HG03139 (cell line): Measurements from ENCODE around the gene POLD2.

Experiments
- ATAC-seq: cut with Tn5 transposase; IDR thresholded peaks from one replicate; pipeline ENCODE4 v1.9.1; 2021; ENCODE audit not compliant: unreplicated experiment

Gene POLD2

DNA sequence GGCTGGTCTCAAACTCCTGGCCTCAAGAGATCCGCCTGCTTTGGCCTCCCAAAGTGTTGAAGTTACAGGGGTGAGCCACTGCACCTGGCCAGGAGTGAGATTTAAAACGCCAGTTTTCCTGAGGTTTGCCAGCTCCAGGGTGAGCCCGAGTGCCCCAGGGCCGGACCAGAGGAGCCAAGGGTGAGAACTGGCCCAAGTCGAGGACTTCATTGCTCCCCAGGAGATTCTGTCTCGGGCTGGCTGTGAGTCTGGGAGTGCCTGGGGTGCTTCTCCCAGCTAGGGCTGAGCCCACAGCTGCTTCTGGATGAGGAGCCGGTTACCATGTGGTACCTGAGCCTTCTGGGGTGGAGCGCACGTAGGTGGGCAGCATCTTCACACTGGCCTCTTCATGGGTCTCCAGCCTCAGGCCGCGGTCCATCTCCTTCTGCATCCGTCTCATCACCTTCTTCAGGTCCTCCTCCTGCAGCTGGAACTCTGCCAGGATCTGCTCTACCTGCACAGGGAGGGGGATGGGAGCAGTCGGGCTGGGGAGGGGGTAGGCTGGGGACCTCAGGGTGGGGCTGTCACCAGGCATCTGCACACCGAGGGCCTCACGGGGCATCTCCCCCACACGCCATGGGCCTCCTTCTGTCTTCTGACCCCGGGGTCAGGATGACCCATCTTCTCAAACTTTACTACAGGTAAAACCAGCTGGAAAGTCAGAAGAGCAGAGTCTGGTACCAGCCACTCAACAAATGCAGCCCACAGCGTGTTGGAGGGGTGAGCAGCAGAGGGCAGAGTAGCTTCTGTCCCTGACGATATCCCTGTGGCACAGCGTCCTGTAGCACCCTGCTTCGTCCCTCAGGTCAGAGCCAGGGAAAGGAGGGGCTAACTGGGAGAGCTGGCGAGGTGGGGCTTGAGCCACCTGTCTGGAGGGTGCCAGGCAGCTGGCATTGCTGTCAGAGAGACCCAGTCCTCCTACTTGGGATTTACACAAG is 29.9 kb upstream of the POLD2 start:
- no peak for ATAC-seq

DNA sequence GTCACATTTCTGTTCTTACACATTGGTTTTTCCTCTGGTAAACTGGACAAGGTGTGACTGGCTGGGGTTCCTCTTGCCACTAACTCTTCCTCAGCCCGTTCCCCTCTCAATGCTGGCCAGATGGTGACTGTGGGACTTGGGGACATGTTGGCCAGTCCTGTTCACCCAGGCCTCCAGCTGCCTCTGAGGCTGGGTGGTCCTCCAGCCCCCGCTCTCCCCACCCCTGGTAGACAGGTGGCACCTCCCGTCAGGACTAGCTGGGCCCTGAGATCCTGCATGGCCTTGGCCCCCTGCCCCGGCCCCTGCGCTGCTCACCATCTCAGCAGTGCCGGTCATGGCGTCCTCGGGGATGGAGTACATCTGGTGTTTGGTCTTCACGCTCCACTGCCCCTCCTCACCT is 28.6 kb upstream of the POLD2 start:
- no peak for ATAC-seq

DNA sequence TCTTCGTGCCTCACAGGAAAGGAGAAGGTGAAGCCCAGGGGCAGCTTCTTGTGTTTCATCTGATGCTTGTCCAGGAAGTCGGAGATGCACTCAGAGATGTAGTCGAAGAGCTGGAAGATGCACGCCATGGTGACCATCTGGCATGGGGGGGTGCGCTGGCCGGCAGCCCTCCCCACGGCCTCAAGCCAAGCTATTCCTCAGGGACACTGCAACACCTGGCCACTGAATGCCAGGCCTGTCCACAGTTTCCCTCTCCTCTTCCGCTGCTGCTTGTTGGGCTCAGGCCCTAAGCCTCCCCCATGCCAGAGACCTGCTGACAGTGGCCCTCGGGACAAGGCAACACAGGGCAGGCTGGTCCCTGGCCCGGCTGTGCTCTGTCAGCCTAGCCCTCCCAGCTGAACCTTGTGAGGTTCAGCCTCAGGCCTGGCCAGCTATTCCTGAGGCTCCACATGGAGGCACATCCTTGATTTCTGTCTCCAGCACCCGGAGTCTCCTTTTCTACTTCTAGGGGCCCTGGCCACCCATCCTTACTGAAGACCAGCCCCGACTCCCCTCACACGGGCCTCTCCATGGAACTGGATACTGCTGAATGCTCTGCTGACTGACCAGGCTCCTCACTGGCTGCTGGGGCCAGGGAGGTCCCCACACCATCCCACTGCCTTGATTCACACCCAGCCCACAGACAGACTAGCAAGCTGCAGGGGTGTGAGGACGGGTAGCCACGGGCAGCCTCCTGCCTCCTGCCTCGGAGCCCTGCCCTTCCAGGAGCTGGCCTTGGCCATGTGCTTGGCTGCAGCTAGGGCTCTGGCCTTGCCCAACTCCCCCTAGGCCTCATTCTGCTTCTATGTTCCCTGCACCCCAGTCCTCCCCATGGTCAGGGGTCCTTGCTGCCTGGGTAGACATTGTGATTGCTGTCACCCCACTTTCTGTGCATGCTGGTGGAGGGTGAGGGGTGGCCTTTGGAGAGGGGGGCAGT is 27.9 kb upstream of the POLD2 start:
- no peak for ATAC-seq

DNA sequence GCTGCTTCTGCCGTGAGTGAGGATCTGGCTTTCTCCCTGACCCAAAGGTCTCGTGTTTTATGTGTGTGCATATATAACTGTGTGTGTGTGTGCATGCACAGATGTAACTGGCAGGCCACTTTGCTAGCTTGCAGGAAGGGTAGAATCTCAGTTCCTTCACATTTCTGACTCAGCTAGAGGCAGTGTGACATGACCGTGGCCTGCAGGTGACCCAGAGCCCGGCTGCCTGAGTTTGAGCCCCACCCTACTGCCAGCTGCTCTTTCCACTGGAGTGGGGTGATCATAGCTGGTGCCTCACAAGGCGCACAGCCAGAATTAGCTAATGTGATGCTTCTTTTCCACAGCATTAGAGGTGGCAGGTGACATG is 27.1 kb upstream of the POLD2 start:
- no peak for ATAC-seq

DNA sequence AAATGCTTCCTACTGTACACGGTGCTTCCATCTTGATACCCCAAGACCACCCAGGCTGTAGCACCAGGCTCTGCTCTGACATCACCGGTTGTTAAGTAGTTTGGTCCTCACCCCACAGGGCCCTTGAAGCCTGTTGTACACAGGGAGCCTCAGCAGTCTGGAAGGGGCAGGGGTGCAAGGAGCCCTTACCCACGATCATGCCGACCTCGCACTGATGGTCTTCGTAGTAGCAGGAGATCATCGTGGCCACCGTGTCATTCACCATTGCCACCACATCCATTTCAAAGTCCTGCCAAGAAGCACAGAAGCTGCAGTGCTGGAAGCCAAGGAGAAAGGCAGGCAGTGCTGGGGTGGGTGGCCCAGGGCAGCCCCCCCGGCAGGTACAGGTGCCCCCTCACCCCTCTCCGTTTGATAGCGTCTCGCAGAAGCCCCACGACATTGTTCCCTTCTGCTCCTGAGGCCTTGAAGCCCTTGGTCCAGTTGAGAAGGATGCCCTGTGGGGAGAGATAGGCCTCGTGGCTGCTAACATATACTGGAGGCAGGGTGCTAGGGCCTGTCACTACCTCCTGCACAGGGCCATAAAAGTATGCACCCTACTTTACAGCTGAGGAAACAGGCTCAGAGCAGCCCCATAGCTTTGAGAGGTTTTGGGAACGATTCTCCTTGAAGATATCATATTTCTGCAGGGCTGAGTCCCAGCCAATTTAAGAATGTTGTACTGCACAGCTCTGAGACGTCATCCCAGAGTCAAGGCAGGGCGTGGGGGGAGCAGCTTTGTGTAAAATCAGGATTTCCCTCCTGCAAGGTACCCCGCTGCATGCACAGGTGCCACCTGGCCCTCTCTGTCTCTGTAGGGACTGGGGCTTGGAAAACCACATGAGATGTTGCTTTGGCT is 26.5 kb upstream of the POLD2 start:
- ATAC-seq = no peak

DNA sequence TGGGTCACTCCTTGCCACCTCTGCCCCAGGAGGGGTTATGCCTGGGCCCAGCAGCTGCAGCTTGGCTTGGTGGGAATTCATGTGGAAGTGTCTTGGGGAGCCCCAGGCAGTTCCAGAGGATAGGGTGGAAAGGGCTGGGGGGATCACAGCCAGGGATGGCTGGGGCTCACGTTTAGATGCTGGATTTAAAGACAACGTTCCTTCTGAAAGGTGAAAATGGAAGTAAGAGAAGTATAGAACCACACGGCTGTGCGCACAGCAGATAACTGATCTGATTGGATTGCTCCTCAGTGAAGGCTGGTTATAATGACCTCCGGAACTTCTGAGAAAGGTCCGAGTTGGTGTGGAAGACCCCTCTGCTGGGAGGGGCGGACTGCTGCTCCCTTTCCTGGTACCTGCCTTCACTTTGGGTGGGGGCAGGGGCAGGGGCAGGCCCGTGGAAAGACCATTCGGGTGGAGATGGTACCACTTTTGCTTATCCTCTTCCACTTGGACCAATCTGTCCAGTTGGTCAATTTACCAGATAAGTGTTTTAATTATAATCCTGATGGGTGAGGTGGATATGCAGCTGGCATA is 25.7 kb upstream of the POLD2 start:
- ATAC-seq = no peak

DNA sequence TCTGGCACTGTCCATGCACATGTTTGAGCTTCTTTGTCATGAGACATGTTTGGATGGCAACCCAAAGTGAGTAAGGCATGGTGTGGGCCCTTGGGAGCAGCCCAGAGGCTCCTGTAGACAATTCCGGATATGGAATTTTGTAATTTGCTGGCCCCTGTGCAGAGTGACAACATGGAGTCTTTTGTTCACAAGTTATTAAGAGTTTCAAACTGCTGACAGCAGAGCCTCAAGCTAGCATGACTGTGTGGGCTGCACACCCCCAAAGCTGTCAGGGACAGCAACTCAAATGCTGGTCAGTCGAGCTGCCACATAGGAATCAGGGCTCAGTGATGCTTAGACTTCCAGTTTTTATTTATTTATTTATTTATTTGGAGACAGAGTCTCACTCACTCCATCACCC is 24.8 kb upstream of the POLD2 start:
- no peak for ATAC-seq

DNA sequence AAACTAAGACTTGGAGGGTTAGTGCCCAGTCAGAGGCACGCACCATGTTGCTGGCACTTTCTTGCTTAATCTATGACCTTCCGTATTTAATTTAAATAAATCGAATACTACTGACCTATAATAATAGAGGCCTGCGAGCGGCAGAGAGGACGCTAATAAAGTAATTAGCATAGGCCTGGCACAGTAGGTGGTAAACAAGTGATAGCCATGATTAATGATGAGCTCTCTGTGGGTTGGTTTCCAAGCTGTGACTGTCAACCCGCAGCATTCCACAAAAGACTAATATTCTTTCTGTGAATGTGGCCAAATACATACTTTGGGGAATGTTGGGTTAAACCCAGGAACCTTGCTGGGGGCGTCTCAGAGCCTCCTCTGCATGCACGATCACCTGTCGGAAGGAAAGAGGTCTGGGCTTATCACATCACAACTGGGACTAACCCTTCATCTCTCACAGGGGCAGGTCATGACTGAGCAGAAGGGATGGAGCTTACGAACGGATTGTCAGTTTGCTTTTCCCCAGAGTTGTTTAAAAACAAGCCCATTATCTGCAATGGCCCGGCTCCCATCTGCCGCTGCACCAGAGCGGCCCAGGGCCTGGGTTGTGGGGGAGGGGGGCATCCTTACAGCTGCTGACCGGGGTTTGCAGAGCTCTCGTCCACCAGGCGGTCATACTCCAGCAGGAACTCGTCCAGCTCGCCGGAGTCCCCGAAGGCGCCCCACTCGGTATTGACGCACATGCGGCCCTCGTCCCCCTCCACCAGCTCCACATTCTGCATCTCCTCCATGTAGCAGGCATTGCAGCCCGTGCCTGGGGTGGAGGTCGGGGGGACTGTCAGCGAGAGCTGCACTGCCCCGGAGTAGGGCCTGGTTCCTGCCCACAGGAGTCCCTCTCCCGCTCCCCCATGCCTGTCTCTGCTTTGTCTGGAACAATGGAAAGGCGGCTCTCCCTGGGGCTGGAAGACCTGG is 24.0 kb upstream of the POLD2 start:
- no peak for ATAC-seq

DNA sequence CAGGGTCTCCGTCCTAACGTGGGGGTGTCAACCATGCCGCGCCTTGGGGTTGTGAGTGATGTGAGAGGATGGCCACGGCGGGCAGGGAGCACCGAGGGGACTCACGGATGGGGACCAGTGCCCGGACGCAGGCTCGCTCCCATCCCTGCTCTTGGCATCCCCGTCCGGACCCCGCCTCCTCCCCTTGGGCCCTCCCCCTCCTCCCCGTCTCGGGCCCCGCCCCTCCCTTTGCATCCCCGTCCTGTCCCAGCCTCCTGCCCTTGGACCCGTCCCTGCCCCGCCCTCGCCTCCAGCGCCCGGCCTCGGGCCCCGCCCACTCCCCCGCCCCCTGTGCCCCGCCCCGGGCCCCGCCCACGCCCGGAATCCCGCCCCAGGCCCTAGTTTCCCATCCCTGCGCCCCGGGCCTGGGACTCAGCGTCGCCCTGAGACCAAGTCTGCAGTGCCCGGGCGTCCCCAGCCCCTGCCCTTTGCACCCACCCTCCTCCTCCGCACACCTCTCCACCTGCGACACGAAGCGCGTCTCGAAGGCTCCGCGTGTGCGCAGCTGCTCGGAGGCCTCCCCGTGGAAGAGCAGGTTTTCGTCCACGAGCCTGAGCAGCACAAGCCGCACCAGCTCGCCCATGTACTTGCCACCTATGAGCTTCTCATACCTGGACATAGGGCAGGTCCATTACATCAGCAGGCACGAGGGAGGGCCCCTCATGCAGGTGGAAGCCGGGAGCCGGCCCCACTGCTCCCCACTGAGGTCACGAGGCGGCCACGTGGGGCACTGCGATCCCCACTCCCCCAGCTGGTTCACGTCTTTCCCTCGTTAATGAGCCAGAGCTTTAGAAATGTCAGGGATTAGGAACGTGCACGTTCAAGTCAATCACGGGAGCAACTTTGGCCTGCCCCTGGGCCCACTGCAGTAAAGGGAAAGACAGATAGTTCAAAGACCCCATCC is 22.9 kb upstream of the POLD2 start:
- peak; percentile 49 for ATAC-seq

DNA sequence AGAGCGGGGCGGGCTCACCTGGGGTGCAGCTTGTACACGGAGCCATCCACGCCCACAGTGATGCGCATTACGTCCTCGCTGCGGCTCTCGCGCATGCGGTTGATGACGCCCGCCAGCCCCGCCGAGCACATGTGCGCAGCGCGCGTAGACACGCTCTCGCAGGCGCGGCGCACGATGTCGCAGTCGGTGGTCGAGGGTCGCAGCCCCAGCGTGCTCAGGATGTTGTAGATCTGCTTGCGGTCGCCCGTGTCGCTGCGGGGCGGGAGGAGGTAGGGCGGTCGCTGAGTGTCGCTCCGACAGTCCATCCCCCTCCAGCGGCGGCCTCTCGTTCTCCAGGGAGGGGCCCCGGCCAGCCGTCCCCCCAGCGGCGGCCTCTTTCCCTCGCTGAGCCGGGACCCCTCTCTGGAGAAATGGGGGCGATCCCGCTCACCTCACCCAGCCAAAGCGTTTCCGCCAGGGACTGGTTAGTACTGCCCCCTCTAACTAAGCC is 22.2 kb upstream of the POLD2 start:
- no peak for ATAC-seq

DNA sequence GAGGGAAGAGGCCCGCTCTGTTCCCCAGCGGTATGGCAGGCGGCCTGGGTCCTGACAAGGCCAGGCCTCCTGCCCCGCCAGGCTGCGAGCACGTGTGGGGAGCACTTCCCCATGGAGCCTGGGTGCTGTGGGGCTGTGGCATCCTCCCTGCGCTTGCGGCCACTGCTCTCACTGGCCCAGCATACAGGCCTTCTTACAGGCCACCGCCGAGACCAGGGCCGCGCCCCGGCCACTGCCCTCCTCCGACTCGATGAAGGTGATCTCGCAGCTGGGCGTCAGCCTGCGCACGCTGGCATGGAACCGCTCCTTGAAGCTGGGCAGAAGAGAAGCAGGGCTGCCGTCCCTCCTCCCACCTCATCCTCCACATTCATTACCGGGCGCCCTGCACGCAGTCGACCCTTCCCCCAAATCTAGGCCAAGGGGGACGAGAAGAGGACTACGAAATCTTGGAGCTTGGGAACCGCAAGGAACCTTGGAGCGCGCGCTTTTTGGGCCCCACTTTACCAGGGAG is 21.7 kb upstream of the POLD2 start:
- no peak for ATAC-seq

DNA sequence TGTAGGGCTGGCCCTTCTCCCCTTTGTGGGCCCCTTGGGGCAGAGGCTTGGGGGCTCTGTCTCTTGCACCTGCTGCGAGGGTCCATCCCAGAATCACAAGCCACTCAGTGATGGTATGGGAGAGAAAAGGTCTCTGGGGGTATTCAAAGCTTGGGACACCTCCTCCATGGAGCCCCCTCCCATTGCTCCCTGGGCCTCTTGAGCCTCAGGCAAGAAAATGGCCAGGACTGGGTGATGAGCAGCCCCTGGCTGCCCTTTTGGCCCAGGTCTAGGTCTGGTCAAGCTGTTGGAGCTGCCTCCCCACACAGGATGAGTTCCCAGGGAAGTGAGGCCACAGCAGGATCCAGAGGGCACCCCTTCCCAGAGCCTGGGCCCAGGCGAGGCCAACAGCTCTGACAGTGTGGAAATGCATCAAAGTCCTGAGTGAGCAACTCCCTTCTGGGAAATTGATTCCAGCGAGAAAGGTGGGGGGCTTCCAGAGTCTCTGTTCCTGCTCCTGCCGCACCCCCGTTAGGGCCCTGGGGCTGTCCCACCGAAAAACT is 21.1 kb upstream of the POLD2 start:
- no peak for ATAC-seq

DNA sequence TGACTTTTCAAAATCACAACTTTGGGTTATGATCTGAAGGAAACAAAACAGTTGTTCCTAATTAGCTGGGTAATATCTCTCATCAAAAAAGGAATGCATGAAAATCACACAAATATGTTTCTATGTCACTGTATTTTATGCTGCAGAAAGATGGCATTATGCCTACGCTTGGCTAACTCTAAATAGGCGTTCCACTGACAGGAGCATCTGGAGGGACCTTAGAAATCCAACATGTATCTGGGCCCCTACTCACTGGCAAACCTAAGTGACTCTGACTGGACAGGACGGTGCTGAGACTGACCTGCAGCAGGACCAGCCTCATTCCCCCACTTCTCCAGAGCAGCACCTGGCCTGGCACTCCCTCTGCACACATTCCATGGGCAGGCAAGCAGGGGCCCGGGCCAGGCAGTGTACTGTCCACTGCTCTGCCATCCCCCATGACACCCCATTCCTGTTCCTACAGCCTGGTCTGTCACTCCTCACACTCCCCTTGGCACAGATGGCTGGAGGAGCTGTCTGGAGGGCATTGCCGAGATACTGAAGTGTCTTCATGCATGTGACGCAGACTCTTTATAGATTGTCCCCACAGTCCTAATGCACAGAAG is 20.4 kb upstream of the POLD2 start:
- no peak for ATAC-seq

DNA sequence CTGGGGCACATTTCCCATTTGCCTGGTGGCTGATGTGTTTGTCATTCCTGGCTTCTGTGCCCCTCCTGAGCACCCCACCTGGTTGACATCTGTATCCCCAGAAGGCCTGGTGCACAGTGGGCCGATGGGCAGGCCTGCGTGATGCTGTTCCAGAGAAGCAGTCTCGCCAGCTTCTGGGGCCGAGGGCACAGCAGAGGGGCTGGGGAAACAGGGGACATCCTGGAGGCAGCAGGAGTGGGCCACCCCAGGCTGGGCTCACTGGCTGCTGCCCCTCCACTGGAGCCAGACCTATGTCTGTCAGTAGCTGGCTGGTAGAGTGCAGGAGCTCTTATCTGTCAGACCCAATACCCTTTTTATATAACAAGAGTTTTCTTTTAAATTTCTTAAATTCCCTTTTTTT is 18.7 kb upstream of the POLD2 start:
- no peak for ATAC-seq

DNA sequence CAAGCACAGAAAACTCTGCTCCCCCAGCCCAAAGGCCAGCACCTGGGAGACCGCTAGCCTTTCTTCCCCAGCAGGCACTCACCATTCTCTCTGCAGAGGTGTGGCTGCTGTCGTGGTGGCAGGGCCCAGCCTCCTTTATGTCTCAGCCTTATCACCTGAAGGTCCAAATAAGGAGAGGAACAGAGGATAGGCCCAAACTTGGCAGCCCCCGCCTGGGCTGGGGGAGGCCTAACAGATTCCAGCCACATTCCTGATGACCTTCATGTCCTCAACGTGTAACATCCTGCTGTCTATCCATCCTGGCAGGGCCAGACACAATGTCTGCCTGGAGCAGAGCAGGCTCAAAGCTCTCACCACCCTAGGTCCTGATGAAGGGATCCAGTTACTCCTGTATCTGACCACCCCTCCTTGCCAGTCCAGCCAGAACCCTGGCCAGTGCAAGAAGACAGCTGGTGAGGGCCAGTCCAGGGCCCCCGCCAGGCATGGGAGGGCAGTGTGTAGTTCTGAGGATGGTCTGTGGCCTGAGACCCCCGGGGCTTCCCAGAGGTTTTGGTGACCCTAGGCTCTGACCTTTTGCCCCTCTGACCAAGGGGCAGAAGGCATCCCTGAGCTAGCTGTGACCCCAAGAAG is 18.0 kb upstream of the POLD2 start, which contains the start of gene MYL7:
Gene MYL7 (minus strand): TSS at position 112 of the 630 bp plus-strand sequence. CDS start 27 bp downstream, at position 85.
- no peak for ATAC-seq

DNA sequence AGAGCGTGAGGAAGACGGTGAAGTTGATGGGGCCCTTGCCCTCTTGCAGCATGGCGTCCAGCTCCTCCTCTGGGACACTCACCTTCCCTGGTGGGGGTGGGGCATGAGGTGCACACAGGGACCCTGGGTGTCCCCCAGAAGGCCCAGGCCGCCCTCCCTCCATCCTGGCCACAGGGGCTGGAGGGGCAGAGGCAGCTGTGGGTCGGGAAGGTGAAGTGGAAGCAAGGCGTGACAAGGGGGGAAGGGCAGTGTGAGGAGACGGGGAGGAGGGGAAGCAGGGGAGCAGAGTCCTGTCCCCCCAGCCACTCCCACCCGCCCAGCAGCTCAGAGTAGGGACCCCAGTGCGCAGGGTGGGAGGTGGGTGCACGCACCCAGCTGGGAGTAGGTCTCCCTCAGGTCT is 17.0 kb upstream of the POLD2 start:
- no peak for ATAC-seq
